HG02642 (cell line): Measurements from ENCODE around the gene AUTS2.

Experiments
- ATAC-seq: cut with Tn5 transposase; IDR thresholded peaks from one replicate; pipeline ENCODE4 v1.9.1; 2021; ENCODE audit warnings: mild to moderate bottlenecking; ENCODE audit not compliant: unreplicated experiment, poor library complexity

The AUTS2 gene

DNA sequence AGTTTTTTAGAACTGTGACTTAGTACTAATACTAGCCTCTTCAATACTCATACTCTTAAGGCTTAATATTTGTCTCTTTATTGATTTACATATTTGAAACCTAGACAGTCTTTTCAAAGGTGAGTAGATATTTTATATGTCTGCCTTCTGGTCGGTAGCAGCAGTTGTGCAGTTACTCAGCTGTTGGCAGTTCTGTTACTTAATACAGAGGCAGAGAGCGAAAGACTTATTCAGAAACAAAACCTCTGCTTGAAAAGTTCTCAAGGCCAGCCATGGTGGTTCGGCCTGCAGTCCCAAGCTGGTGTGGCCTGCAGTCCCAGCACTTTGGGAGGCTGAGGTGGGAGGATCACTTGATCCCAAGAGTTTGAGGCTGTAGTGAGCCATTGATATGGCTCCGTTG, 84.2 kb downstream of the AUTS2 start:
- ATAC-seq = no peak

DNA sequence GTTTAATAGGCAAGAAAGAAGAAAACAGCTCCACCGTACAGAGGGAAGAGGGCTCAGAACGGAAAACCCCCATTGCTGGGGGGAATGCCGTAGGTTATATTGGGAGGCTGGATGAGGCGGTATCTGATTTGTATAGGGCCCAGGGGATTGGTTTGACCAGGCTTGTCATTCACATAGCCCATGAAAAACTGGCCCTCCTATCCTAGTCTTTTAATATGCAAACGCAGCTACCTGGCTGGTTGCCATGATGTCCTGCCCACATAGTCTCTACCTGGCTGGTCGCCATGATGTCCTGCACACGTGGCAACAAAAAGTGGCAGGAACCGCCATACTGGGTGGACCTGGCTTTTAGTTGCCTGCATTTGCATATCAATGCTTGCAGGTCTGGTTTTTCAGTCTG, 84.7 kb downstream of the AUTS2 start:
- no peak for ATAC-seq

DNA sequence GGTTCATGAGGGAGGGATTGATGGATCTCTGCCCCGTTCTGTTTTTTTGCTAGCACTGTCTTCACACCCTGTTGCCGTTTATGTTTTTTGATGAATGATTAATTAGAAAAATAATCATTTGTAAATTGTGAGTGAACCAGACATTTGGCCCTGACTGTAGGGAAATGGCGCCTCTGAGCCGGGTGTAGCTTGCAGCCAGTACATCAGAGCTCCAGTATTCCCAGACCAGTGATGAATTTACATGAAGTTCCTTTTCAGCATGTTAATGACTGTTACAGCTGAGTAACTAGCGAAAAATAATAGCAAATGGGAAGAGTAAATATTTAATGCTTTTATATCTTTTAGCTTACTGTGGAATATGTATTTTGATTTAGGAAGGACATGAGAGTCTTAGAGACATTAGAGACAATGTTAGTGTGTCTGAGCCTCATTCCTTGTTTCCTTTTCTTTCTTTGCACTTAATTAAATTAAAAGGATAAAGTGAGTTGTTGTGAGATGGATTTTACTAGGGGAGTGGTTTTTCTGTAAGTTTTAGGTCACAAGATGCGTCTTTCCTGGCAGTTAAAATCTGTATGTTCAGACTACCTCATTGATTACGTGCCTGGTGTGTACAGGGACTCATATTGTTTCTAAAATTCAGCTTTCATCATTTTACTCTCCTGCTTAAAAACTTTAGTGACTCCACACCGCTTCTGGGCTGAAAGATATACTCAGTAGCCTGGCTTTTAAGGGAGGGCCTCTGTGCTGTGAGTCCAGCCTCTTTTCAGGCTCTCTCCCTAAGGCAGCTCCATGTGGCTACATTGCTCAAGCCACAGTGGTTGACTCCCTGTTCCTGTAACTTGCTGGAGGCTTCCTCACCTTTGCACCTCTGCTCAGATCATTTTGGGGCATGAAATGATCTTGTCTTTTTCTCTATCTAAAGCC, 86.4 kb downstream of the AUTS2 start:
- ATAC-seq = no peak

DNA sequence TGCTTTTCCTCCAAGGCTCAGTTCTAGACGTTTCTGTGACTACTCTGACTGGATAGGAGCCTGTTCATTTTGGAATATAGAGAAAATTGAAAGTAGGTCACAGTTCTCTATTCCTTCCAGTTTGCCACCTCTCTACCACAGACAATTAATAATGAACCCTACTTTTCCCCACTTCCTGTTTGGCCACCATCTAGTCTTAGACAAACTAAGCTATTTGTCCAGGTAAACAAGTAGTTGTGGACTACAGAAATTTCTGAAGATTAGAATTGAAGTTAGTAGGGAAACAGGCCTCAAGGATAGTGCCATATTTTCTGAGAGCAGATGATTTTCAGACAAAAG, 87.0 kb downstream of the AUTS2 start:
- ATAC-seq = no peak

DNA sequence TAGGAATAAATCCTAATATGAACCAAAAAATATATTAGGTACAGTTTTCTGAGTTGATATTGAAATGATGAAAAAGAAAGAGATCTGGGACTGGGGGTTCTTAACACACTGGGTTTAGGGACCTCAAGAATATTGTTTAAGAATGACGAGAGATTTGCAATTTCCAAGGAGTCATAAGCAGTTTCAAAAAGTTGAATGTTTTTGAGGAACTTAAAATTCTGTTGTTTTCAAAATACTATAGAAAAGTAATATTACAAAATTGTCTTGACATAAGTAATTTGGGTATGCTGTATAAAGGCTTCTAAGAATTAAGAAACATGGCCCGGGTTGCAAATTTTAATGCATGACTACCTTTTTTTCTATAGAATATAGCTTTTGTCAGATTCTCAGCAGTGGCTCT, 88.1 kb downstream of the AUTS2 start:
- no peak for ATAC-seq

DNA sequence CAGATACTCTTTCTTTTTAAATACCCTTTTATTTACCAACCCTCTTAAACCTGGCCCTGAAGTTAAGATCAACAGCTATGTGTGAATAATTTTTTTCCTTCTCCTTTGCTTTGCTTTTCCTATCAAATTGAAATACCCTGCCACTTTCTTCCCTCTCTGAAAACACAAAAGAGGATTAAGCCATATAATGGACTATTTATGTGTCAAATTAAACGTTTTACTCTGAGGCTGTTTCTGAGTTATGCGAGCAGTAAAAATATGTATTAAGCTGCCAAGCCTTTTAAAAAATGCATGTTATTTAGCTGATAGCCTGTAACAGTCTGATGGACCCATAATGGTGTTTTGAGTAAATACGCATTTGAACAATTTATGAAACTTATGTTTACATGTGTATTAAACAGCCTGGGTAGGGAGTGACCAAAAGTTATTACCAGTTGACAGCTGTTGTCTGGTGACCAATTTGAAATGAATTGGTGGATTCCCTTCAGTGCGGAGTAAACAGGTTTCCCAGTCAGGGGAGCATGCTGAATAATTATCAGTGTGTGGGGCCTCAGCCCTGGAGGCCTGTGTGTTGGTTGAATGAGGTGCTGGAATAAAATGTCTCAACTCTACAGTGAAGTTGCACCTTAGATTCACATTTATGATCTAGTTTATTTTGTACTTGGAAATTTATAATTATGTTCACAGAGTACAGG, 89.6 kb downstream of the AUTS2 start:
- ATAC-seq = no peak

DNA sequence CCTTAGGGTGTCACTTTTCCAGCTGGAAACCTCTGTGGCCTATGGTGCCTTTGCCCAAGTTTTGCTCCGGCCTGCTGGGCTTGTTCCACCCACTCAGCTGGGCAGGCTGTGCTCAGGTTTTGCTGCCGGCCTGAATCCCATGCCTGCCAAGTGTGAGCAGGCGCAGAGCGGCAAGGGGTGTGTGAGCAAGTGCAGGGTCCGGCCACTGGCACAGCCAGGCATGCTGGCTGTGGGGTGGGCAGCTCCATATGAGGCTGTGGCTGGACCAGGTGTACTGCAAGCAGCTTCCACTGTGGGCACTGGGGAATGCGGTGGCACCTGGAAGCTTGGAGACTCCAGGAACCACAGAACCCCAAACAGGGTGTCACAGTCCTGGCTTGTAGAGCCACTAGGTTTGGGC, 92.1 kb downstream of the AUTS2 start:
- ATAC-seq = no peak

DNA sequence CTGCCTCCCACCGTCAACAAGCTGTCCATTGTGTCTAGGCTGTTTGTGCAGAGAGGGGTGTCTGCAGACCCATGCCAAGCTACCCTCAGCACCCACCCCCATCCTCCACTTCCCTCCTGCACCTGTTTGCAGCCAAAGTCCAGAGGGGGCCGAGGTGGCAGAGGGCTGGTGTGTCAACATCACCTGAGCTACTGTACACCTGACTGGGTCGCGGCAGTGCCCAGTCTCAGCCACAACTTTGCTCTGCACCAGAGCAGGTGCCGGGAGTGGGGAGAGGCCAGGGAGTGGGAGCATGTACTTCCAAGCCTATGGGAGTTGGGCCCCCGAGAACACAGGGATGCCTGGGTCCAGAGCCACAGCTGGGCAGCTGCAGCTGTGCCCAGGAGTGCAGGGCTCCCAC, 93.1 kb downstream of the AUTS2 start:
- ATAC-seq = no peak

DNA sequence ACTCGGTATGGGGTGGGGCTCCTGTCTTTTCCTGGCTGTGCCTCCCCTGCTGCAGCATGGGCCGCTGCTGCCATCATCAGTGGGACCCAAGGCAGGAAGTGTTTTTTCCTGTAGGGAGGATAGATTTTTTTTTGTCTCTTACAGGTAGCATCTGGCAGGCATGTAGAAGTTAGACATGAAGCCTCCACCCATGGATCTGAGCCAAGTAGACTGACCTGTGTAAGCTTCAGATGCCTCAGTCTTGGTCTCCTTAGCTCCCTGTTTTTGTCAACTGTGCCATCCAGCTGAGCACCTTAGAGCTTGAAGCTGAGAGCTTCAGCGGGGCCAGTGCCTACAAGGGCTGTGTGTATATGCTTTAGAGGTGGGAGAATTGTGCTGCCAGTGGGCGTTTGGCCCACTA, 93.5 kb downstream of the AUTS2 start:
- no peak for ATAC-seq

DNA sequence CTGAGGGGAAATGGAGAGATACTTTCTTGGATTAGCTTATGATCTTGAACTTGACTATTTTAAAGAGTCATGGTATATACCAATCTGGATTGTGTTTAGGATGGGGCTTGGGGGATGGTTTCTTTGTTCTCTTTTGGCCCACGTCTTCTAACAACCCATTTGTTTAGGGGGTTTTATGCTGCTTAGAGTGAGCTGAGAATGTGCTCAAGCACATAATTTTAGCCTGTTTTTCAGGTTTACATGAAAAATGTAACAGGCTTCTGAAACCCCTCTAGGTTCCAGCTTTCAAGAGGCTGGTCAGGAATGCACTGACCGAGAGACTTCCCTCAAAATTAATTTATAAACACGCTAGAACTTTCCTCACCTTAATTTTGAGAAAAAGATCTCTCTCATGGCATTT, 94.3 kb downstream of the AUTS2 start:
- ATAC-seq = no peak

DNA sequence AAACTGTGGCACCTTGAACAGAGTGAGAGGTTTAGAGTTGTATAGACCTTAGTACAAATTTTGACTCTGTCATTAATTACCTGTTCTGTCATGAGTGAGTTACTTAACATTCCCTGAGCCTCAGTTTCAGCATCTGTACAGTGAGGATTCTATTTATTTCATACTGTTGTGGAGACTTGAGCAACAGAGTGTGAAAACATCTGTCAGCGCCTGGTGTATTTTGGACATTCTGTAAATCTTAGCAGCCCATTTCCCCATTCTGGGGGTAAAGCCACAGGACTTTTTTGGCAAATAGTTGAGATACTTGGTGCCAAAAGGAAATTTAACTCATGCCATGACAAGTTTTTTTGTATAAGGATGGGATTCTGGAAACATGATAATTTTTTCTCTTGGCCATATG, 94.8 kb downstream of the AUTS2 start:
- no peak for ATAC-seq

DNA sequence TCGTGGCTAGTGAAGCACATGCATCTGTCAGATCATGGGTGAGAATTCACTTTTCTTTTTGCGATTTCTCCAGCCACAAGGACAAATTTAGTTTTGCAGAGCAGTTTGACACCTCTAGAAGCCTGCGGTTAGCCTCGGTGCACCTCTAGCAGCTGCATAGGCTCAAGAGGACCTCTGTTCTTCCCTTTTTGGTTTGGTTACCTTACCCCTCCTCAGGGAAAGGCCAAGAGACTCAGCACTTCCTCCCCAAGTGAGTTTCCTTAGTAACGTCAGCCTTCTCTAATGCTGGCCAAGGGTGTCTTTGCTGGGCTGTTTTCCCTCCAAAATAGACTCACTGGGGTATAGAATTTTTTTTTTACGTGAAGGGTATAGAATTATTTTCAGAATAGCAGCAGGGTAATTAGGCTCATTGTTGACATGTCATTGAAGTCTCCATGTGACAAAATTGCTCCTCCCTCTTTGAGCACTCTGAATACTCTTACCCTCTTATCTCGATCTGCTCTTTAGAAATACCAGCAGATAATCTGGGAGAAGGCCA, 97.8 kb downstream of the AUTS2 start:
- peak; percentile 89 for ATAC-seq

DNA sequence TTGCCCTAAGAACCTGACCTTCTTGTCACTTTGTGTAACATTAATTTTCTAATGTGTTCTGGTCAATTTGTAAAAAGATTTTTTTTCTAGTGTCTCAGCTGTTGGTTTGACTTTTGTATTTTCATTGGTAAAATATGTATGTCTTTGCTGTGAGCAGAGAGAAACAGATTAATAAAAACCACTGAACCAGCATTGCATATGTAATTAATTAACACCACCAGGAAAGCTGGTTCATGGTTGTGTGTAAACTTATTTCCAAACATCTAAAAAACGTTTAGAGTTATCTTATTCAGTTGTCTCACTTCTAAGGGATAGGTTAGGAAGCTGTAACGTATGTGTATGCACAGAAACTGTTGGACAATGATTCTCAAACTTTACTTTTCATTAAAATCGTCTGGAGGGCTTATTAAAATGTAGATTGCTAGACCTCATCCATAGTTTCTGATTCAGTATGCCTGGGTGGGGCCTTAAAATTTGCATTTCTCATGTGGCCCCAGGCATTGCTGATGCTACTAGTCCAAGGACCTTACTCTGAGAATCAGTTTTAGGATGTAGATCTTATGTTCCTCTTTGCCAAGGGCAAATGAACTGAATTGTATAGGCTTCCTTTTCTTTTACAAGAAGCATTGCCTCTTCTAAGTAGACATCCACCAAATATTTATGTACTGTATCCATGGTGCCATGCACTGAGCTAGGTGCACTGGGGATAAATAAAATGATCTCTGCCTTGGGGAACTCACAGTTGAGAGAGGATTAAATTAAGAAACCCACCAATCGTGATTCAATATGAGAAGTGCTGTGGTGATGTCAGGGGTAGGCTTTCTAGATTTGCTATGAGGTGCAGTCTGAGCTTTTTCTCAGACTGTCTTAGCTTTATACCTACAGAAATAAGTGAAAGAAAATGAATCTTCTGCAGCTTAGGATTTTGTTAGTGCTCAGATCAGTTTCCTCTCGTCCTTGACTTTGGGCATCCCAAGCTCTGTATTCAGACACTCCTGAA, 98.7 kb downstream of the AUTS2 start:
- ATAC-seq = no peak

DNA sequence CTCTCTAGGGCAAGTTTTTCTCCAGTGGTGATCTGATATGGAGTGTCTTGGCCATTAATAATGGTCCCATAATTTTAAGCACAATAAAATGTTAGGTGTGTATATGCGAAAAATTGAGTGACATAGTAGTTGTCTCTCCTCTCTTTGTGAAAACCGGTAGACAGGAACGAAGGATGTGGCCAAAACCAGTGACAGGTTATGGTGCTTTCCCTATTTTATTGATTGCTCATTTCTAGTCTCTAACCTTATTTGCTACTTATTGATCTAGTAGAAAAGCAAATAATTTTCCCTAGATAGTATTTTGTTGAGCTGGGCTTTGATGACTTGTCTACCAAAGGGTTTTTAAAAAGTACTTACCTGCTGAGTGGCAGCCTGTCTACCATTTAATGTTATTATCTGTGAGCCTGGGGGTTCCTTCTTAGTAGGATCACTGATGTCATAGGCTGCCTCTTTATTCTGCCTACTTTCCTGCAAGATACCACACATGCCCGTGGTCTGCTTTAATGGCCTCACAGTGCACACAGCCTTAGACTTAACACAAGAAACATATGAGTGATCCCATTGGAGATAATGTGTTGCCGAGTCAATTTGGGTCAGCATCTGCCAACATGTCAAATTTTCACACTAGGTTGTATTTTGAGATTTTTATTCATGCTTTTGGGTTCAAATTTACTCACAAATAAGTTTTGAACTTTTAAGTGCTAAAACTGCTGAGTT, 100.0 kb downstream of the AUTS2 start:
- ATAC-seq = no peak

DNA sequence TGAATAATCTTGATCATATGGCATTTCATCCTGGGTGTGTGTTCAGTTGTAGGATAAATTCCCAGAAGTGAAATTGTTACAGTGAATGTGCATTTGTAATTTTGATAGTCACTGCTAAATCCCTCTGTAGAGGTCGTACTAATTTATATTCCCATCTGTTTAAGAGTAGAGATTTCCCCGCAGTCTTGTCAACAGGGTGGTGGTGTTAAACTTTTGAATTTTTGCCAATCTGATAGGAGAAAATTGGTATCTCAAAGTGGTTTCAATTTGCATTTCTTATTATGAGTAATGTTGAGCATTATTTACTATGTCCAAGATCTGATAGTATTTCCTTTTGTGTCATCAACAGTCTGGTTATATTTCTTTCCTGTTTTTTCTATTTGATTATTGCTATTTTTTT, 101.7 kb downstream of the AUTS2 start:
- no peak for ATAC-seq

DNA sequence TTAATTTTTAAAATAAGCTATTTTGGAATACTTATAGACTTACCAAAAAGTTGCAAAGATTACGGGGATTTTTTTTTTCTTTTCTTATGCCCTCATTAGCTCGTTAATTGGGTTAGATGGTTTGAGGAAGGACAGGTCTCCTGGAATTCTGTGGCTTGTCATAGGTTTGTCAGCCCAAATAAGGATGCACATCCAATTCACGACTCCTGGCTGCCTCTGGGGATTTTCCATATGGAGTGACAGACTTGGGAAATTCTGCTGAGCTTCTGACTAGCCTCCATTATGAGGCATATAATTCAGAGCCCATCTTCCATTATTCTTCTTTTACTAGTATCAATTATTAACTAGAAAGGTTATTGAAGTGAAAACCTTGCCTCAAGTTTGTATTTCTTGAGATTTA, 102.1 kb downstream of the AUTS2 start:
- no peak for ATAC-seq

DNA sequence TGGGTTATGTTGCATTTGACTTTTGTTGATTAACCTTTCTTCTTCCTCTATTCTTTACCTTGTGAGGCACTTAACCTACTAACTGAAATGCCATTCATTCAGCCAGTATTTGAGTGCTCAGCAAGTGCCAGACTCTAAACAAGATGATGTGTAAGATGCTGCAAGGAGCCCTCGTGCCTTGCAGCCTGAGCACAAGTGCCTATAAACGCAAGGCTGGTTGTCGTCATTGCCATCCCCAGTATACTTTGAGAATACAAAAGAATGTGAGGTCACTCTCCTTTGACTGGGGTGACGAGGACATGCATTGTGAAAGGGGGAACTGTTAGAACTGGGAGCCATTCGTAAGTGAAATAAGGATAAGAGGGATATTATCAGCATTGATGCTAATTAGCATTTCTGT, 103.0 kb downstream of the AUTS2 start:
- no peak for ATAC-seq

DNA sequence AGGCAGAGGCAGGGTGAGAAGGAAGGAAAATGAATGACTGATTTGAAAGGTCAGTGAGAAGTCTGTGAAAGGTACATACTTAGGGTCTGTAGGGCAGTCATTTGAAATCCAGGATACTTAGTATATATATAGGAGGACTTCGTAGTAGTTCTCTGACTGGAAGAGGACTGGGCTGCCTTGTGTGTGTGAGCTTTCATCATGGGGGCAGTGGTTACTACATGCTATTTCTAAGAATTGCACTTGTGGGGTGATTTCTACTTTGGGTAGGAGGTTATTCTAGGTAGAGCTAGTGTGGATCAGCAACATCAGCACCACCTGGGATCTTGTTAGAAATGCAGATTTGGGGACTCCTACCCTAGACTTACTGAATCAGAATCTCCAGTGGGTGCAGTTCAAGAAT, 104.1 kb downstream of the AUTS2 start:
- ATAC-seq = no peak

DNA sequence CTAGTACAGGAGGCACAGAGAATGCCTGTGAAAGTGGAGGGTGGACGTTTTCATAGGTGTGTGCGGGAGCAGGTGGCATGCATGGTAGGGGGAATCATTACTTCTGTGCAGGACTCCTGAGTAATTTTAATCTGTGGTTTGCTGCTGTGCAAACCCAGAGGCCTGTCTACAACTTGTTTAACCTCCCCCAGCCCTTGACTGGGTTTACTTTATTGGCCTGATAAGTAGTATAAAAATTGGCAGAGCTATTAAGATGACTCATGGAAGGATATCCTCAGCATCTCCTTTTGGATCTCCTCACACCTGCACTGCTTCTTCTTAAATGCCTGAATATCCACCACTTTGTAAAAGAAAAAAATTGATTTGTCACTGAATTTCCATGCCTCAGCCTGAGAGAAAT, 104.8 kb downstream of the AUTS2 start:
- no peak for ATAC-seq

DNA sequence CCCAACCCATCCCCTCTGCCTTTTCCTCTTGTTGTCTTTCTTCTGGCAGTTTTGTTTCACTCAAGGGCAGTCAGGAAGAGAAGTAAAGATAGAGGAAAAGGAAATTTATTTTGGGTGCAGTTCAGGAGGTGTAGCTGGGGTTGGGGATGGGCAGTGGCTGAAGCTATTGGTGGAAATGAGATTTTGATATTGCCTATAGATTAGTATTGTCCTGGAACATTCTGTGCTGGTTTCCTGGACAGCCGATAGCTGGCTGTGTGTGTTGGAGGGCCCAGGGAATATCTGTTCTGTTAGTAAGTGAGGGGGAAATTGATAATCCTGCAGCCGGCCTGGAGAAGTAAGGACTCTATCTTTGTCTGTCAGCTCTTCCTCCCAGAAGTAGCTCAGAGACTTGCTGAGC, 107.8 kb downstream of the AUTS2 start:
- no peak for ATAC-seq
